HEK293 (cell line): ENCODE measurements around the gene HMGB2.
A peak's percentile ranks its signal among the peaks of the same experiment; 100 is the strongest.

ENCODE experiments used
- GFI1B ChIP-seq: fragments of 450-650 bp; formaldehyde crosslinking; IDR thresholded peaks from 2 replicates; pipeline ENCODE4 v1.5.1; 2016; ENCODE audit warnings: missing biosample characterization, missing genetic modification characterization
- HOXC10 ChIP-seq: sonication (generic); formaldehyde crosslinking; IDR thresholded peaks from 2 replicates; pipeline ENCODE4 v1.8.1; 2023; ENCODE audit warnings: mild to moderate bottlenecking, missing genetic modification reagents
- REST ChIP-seq: fragments of 450-650 bp; formaldehyde crosslinking; IDR thresholded peaks from 2 replicates; pipeline ENCODE4 v1.5.1; 2016; ENCODE audit warnings: missing biosample characterization, missing genetic modification characterization
- ZFP3 ChIP-seq: fragments of 450-650 bp; formaldehyde crosslinking; IDR thresholded peaks from 2 replicates; pipeline ENCODE4 v1.5.1; 2016; ENCODE audit warnings: low read depth, missing biosample characterization, missing genetic modification characterization
- ZNF335 ChIP-seq: fragments of 450-650 bp; formaldehyde crosslinking; conservative IDR thresholded peaks from 2 replicates; pipeline ENCODE4 v1.5.1; 2016; ENCODE audit warnings: missing biosample characterization, missing genetic modification characterization
- ZNF776 ChIP-seq: fragments of 450-650 bp; formaldehyde crosslinking; IDR thresholded peaks from 2 replicates; pipeline ENCODE4 v1.5.0; 2017; ENCODE audit warnings: missing biosample characterization, missing genetic modification characterization, borderline replicate concordance
- ZSCAN30 ChIP-seq: fragments of 450-650 bp; IDR thresholded peaks from 2 replicates; pipeline ENCODE4 v1.5.1; 2018; ENCODE audit warnings: missing biosample characterization, mild to moderate bottlenecking, missing genetic modification characterization, moderate library complexity
- TF ChIP-seq, protein P1 (sequence below): fragments of 450-650 bp; formaldehyde crosslinking; IDR thresholded peaks from 2 replicates; pipeline ENCODE4 v1.5.1; 2016; ENCODE audit warnings: missing biosample characterization, missing genetic modification characterization

- no peak for TF ChIP-seq ZFP3
- TF ChIP-seq ZNF776, result no peak
- TF ChIP-seq, protein P1, sequence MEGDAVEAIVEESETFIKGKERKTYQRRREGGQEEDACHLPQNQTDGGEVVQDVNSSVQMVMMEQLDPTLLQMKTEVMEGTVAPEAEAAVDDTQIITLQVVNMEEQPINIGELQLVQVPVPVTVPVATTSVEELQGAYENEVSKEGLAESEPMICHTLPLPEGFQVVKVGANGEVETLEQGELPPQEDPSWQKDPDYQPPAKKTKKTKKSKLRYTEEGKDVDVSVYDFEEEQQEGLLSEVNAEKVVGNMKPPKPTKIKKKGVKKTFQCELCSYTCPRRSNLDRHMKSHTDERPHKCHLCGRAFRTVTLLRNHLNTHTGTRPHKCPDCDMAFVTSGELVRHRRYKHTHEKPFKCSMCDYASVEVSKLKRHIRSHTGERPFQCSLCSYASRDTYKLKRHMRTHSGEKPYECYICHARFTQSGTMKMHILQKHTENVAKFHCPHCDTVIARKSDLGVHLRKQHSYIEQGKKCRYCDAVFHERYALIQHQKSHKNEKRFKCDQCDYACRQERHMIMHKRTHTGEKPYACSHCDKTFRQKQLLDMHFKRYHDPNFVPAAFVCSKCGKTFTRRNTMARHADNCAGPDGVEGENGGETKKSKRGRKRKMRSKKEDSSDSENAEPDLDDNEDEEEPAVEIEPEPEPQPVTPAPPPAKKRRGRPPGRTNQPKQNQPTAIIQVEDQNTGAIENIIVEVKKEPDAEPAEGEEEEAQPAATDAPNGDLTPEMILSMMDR (tag by site-specific recombination), result no peak
- no peak for TF ChIP-seq GFI1B (tag by site-specific recombination)
- TF ChIP-seq ZNF335 (tag by site-specific recombination), result peak; percentile 61
- TF ChIP-seq REST (tag by site-specific recombination), result no peak
- TF ChIP-seq HOXC10 (CRISPR knock-in tag), result no peak
- TF ChIP-seq ZSCAN30 (tag by site-specific recombination), result no peak
Measured at GRCh38 chr4:173371292-173372192, 37.4 kb upstream of the HMGB2 start.
